NCI-H1048 (cell line): Measurements from ENCODE around the gene ENTR1.

Experiments used
- DNase-seq: peaks from one replicate; lab custom pipeline; 2025; lab: John Stamatoyannopoulos, UW

ENTR1 gene

GRCh38 chr9:136377341-136378169, 32.9 kb downstream of the ENTR1 start:
- DNase-seq: no peak

- no peak for DNase-seq
These were observed 34.0 kb downstream of the ENTR1 start for GRCh38 chr9:136376457-136376856.

- DNase-seq: no peak
These were observed 35.3 kb downstream of the ENTR1 start for GRCh38 chr9:136375096-136375495.

DNA sequence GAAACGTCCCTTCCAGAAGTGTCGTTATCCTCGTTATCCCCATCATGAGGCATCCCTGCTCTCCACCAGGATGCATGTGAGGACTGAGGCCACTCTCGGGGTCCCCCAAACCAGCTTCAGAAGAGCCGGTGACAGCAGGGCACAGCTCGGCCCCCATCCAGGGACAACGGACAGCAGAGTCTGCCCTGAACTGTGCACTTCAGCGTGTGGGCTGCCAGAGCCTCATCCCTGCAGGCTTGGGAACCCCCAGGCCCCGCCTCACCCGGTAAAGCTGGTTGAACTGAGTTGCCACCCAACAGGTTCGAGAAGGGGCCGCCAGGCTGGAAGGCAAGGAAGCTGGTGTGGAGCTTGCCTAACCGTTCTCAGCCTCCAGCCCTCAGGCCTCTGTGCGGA, 36.2 kb downstream of the ENTR1 start:
- DNase-seq: no peak

DNA sequence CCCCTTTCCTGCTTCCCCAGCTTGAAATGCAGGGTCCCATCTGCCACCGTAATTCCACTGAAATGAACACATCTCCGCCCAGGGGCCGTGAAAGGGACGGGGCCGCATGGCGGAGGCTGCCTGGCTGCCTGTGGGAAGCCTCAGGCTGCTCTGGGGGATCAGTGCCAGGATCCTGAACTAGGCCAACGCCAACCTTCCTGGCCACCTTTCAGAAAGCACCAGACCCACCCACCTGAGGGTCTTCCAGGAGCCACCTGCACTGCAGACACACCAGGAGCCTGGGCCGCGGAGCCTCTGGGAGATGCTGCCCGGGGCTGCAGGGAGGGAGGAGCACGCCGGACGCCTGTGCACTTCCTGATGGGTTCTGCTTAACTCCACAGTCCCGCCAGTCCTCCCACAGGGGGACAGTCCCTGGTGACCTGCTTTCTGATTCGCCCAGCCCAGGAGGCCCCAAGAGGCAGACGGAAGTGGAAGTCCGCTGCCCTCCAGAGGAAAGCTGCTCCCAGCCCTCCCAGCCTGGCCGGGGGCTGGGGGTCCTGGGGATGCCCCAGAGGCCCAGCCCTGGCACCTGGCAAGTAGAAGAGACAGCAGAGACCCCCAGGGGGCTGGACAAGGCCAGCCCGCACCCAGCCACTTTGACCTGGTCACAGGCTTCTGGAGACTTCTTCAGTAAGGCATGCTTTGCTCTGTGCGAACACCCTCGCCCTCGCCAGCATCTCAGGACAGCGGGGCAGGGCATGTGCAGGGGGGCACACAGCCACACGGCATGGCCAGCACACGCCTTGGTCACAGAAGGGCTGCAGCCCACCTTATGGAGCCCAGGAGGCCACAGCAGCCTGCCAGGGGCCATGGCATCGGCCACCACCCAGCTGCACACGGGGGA, 36.9 kb downstream of the ENTR1 start, which contains the start of gene CARD9:
Gene CARD9 (minus strand): TSS at position 370 of the 883 bp plus-strand sequence. CDS start 1,591 bp downstream, outside the sequence.
- no peak for DNase-seq

GRCh38 chr9:136372561-136373299, 37.7 kb downstream of the ENTR1 start:
- DNase-seq: no peak

- DNase-seq: no peak
These were observed 38.4 kb downstream of the ENTR1 start for GRCh38 chr9:136372006-136372405.

- no peak for DNase-seq
These were observed 38.9 kb downstream of the ENTR1 start for GRCh38 chr9:136371533-136371880.

GRCh38 chr9:136370687-136371532, 39.5 kb downstream of the ENTR1 start:
- DNase-seq: no peak

DNA sequence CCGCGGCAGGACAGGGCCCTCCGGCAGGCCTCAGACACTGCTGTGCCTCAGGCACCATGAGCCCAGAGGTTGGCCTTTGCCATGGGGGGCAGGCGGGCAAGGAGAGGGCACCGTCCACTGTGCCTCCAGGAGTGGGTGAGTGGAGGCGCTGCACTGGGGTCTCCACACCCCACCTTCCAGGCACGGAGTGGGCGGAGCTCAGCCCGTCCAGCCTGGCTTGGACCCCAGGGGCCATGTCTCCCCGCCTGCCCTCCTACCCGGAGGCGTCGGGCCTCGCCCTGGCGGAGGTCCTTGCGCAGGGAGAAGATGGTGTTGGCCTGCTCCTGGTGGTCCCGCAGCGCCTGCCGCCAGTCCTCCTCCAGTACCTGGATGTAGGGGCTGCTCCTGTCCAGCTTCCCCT, 40.4 kb downstream of the ENTR1 start:
- DNase-seq: no peak

DNA sequence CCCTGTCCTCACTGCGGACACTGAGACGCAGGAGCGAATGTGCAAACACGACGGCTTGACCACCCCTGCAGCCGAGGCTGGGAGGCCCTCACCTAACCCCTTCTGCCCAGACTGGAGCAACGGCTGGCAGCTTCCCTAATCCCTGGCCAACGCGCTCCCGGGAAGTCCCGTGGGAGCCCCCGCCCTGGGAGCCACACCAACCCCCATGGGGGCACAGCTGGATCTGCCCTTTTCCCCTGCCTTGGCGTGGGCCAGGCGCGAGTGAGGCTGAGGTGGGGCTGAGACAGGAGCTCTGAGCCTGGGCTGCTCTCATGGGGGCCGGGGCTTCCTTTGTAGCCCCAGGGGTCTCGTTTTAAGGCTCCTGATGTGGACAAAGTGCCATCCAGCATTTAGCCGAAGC, 42.2 kb downstream of the ENTR1 start:
- DNase-seq: no peak

GRCh38 chr9:136367296-136368145, 42.9 kb downstream of the ENTR1 start:
- no peak for DNase-seq

DNA sequence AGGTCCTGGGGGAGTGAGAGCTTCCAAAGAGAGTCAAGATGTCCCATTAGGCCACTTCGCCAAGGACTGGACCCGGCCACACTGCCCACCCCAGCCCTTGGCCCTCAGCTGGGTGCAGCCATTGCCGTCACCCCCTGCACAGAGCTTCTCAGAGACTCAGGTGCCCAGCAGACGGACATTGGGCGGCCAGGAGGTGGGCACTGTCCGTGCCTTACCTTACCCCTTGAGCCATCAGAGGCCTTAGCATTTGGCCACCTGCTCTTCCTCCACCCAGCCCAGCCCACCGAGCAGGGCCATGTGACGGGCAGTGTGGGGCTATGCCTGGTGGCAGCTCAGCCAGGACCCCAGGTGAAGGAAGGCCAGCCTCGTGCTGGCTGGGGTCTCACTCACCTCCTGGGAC, 43.6 kb downstream of the ENTR1 start:
- no peak for DNase-seq

GRCh38 chr9:136365775-136366222, 44.6 kb downstream of the ENTR1 start:
- no peak for DNase-seq

DNA sequence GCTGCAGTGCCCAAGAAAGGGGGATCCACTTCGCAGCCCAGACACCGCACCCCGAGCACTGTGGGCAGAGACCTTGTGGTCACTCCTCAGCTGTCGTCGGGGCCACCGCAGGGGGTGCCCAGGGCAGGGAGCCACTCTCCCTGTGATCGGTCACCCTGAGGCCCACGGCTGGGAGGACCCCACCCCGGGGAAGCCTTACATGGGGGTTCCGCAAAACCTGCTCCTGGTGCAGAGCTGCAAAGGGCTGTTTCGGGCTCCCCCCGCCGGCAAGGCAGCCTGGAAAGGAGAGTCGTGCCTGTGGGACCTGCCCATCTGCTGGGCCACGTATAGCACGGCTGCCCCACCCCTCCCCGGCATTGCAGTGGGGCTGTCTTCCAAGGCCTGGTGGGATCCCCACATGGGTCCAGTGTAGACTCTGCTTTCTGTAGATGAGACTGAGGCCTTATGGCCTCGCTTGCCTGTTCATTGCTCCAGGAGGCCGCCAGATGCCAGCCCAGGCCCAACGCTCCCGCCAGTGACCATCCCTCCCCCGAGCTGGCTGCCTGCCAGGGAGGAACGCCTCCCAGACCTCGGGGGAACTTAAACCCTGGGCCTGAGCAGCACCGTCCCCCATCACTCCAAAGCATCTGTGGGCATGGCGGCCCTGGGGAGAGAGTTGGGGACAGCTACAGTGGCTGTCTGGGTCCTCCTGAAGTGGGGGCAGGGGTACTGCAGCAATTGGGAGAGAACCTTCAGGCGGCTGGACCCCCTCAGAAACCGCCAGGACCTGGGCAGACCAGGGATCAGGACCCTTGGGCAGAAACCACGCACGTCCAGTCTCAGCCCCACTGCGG, 45.3 kb downstream of the ENTR1 start:
- DNase-seq: no peak

DNA sequence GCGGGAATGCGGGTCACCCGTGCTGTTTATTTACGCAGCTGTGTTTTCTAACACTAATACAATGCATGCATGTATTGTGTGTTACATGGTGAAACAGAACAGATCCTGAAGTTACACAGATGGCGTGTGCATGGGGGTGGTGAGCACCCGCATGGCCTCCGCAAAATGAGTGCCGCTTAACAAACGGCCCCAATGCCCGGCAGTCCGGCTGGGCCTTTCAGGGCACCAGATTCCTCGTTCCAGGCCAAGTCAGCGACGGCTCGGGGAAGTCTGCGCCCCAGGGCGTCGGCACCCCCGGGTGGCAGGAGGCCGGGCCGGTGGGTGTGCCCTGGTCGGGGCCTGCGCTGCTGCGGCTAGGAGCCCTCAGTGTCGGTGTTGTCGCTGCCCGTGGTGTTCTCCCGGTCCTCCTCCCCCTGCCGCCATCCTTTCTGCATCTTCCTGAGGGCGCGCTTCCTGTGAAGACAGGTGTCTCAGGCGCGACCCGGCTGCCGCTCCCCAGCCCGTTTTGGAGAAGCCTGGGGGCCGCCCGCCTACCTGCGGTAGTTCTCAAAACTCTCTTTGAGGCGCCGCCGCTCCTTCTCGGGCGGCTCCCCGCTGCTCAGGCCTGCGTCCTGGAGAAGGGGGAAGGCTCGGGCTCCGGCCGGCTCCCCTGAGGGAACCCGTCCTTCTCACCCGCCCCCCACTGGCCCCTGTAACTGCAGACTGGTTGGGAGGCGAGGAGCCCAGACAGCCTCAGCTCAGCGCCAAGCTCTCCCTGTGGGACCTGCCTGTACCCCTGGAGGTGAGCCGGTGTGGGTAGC, 46.3 kb downstream of the ENTR1 start:
- no peak for DNase-seq

GRCh38 chr9:136363106-136363948, 47.1 kb downstream of the ENTR1 start, which contains the start of gene DNLZ:
DNLZ (minus strand) TSS chr9:136363744; CDS start chr9:136363714, 30 bp downstream.
- peak; percentile 79 for DNase-seq

DNA sequence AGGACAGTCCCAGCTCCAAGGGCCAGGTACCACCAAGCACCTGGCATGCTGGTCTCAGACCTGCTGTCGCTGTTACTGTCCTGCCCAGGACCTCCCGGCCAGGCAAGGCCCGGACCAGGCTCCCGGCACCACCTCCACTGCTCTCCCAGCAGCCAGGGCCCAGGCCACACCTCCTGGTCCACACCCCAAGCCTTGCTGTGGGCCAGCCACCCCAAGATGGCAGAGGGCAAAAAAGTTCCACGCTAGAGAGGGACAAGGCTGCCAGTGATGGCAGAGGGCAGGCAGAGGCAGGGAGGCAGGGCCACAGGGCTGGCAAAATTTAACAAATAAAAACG, 48.0 kb downstream of the ENTR1 start:
- DNase-seq: no peak
